ENCODE data around the gene REC114.
"Not testable (repeated sequence)": the region's sequence is repeated elsewhere in the genome, so short reads cannot be mapped to it uniquely, and the experiment has no call there.

DNA sequence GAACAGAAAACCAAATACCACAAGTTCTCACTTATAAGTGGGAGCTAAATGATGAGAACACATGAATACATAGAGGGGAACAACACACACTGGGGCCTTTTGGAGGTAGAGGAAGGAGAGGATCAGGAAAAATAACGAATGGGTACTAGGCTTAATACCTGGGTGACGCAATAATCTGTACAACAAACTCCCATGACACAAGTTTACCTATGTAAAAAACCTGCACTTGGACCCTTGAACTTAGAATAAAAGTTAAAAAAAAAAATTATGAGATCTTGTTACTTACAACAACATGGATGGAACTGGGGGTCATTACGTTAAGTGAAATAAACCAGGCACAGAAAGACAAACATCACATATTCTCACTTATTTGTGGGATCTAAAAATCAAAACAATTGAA, 106.0 kb downstream of the REC114 start:
- TF ChIP-seq POLR2A (IDR thresholded peaks at IDR 0.05; ENCODE audit: low read length); GATA1 (IDR thresholded peaks at IDR 0.05; ENCODE audit: low read depth, low read length): not testable (repeated sequence)
